Endodermal cell (in vitro differentiated cells): ENCODE results near the gene RPLP2. TPM values are rescaled to one million over a fixed set of nuclear protein-coding genes. Genes with fewer than 3 reads are reported as not detected.
A peak's percentile ranks its signal among the peaks of the same experiment; 100 is the strongest.

Experiments used
- DNase-seq: peaks from one replicate; pipeline ENCODE4 v3.0.0-alpha.2; 2017
- H3K27ac ChIP-seq: 2 replicates; pipeline ENCODE4 v1.5.1; 2013; ENCODE audit warnings: mild to moderate bottlenecking, low read depth, low read length, moderate library complexity
- H3K27me3 ChIP-seq: 2 replicates; pipeline ENCODE4 v1.6.1; 2013; ENCODE audit warnings: mild to moderate bottlenecking, low read length, moderate library complexity; ENCODE audit not compliant: insufficient read depth, control insufficient read depth, poor library complexity, severe bottlenecking
- H3K36me3 ChIP-seq: 2 replicates; pipeline ENCODE4 v1.7.0; 2013; ENCODE audit warnings: mild to moderate bottlenecking, low read length, moderate library complexity; ENCODE audit not compliant: control insufficient read depth, insufficient read depth
- H3K4me1 ChIP-seq: one replicate; pipeline ENCODE4 v1.7.0; 2013; ENCODE audit warnings: low read length; ENCODE audit not compliant: control insufficient read depth, insufficient read depth
- H3K4me3 ChIP-seq: 2 replicates; pipeline ENCODE4 v1.5.1; 2013; ENCODE audit warnings: mild to moderate bottlenecking, low read length, moderate library complexity
- H3K9ac ChIP-seq: 2 replicates; pipeline ENCODE4 v1.6.1; 2013; ENCODE audit warnings: mild to moderate bottlenecking, low read length, moderate library complexity; ENCODE audit not compliant: poor library complexity, severe bottlenecking; ENCODE audit errors: extremely low read depth
- H3K9me3 ChIP-seq: 2 replicates; pipeline ENCODE4 v1.6.1; 2013; ENCODE audit warnings: mild to moderate bottlenecking, low read length, moderate library complexity; ENCODE audit not compliant: control insufficient read depth
- H3K27ac Mint-ChIP-seq: 2 replicates; pipeline ENCODE4 v1.8.0; 2020; ENCODE audit warnings: mixed read lengths
- H3K27me3 Mint-ChIP-seq: 2 replicates; pipeline ENCODE4 v1.8.0; 2021; ENCODE audit warnings: mild to moderate bottlenecking, mixed read lengths; ENCODE audit not compliant: insufficient read depth
- H3K36me3 Mint-ChIP-seq: 2 replicates; pipeline ENCODE4 v1.8.0; 2020; ENCODE audit warnings: low read depth, mixed read lengths
- H3K4me1 Mint-ChIP-seq: 2 replicates; pipeline ENCODE4 v1.8.0; 2020; ENCODE audit warnings: mixed read lengths
- H3K4me3 Mint-ChIP-seq: 2 replicates; pipeline ENCODE4 v1.8.0; 2020; ENCODE audit warnings: mild to moderate bottlenecking, moderate library complexity, mixed read lengths
- H3K9me3 Mint-ChIP-seq: 2 replicates; pipeline ENCODE4 v1.8.0; 2020; ENCODE audit warnings: mild to moderate bottlenecking, mixed read lengths
- CTCF ChIP-seq: fragments of 200-600 bp; sonication (generic); conservative IDR thresholded peaks from 2 replicates; pipeline ENCODE4 v1.5.0; 2021; ENCODE audit warnings: antibody characterized with exemption, mild to moderate bottlenecking
- WGBS, 2 experiments: methylation state at CpG; one replicate each; pipeline versions ENCODE4 v1.1.5 to v1.1.7; 2013; ENCODE audit warnings: missing lambda C conversion rate in 2 of 2, mixed read lengths in 1 of 2; ENCODE audit not compliant: insufficient coverage in 1 of 2, insufficient read length in 1 of 2; 5-methylcytosine and 5-hydroxymethylcytosine counted together
- total RNA-seq, 2 donors: library from RNA; stranded (reverse); fragmentation: NEBNext Ultra II Directional in 1 of 2; extraction: Animal tissue kit (Norgen Biotek cat#: 25700) in 1 of 2; gene quantifications; 2 replicates in 1 of 2; 3 replicates in 1 of 2; pipeline ENCODE4 v1.2.1, GENCODE V29; 2021

RPLP2 gene
- total RNA-seq, 2 donors from 2014 or later = 1,966 to 2,020 TPM

GRCh38 chr11:777288-778255 lies 32.2 kb upstream of the RPLP2 start, which contains the start of gene GATD1:
Gene GATD1 (minus strand): TSS chr11:777487. CDS start chr11:777462, 25 bp downstream.
- no peak for TF ChIP-seq CTCF
- Histone ChIP-seq H3K9me3 (no peaks in the 10 kb centered on the region), H3K36me3 (peaks cover 18% of the 10 kb centered on the region), H3K9ac (peak within 1 kb of the TSS; percentile 63), H3K27me3 (no peaks in the 10 kb centered on the region), H3K27ac (peak within 1 kb of the TSS; percentile 76), H3K4me1 (peaks cover 8% of the 10 kb centered on the region), H3K4me3 (peak within 1 kb of the TSS; percentile 87)
- H3K27me3 Mint-ChIP-seq = no peaks in the 10 kb centered on the region
- peaks cover 8% of the 10 kb centered on the region for H3K4me1 Mint-ChIP-seq
- 1 to 3% methylated on average over 44 to 110 of the region's 110 CpGs for WGBS, 2 experiments
- H3K27ac Mint-ChIP-seq = peak within 1 kb of the TSS; percentile 58
- H3K36me3 Mint-ChIP-seq = peaks cover 11% of the 10 kb centered on the region
- peak; percentile 97 for DNase-seq
- H3K4me3 Mint-ChIP-seq = peak within 1 kb of the TSS; percentile 75
- H3K9me3 Mint-ChIP-seq = no peaks in the 10 kb centered on the region

DNA sequence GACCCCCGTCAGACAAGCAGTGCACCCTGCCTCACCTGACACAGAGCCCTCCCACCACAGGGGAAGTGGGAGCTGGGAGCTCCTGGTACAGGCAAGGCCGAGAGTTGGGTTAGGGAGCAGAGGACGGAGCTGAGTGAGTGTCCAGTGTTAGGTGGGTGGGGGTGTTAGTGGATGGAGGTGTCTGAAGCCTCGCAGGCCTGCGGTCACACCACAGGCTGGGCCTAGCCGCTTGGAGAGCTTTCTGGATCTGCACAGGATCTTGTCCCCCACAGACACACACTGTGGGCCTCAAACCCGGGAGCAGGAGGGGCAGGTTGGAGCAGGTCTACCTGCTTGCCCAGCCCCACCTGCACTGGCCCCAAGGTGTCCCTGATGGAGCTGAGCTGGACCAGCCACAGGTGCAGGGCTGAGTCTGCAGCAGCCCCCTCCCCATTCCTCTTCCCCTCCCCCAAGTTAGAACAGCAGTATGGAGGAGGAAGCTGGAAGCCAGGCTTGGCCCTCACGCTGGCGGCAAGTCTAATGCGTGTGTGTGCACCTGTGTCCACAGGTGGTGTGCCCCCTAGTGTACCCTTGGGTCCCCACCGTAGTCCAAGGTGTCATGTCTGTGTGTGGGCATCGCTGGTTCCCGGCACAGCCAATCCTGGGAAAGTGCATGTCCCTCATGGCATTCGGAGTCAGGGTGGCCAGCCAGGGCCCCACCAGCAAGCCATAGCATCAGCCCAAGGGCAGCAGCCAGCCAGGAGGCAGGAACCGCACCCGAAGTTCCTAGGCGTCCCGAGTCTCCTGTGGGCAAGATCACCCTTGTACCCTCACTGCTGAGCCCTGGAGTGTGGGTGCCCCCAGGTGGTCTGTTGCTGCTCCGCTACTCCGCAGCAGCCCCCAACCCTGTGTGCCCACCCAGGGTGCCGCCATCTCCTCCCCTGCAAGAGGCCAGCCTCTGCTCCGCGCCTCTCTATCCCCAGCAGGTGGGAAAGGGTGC lies 30.5 kb upstream of the RPLP2 start:
- peak overlapping the region; percentile 75 for H3K4me3 Mint-ChIP-seq
- no peaks in the 10 kb centered on the region for H3K9me3 ChIP-seq
- no peak overlapping the region for H3K9ac ChIP-seq
- H3K9me3 Mint-ChIP-seq = no peaks in the 10 kb centered on the region
- peaks cover 14% of the 10 kb centered on the region for H3K36me3 Mint-ChIP-seq
- no peak overlapping the region for H3K27ac ChIP-seq
- no peak for TF ChIP-seq CTCF
- no peaks in the 10 kb centered on the region for H3K27me3 Mint-ChIP-seq
- H3K4me1 ChIP-seq = peaks cover 8% of the 10 kb centered on the region
- no peak overlapping the region for H3K4me3 ChIP-seq
- DNase-seq = peak; percentile 45
- no peaks in the 10 kb centered on the region for H3K27me3 ChIP-seq
- peaks cover 10% of the 10 kb centered on the region for H3K36me3 ChIP-seq
- 95 to 96% methylated on average over 8 to 23 of the region's 23 CpGs for WGBS, 2 experiments
- peaks cover 14% of the 10 kb centered on the region for H3K4me1 Mint-ChIP-seq
- no peak overlapping the region for H3K27ac Mint-ChIP-seq

GRCh38 chr11:779955-780532 lies 29.7 kb upstream of the RPLP2 start:
- H3K27me3 ChIP-seq = no peaks in the 10 kb centered on the region
- no peak for TF ChIP-seq CTCF
- Mint-ChIP-seq H3K4me3 (no peak overlapping the region), H3K27ac (no peak overlapping the region), H3K36me3 (peaks cover 17% of the 10 kb centered on the region), H3K27me3 (no peaks in the 10 kb centered on the region), H3K4me1 (peaks cover 14% of the 10 kb centered on the region), H3K9me3 (no peaks in the 10 kb centered on the region)
- no peak for DNase-seq
- no peak overlapping the region for H3K9ac ChIP-seq
- H3K4me1 ChIP-seq = peaks cover 8% of the 10 kb centered on the region
- H3K36me3 ChIP-seq = peaks cover 10% of the 10 kb centered on the region
- no peak overlapping the region for H3K27ac ChIP-seq
- H3K4me3 ChIP-seq = no peak overlapping the region
- WGBS, 2 experiments = 91 to 94% methylated on average over 16 of the region's 16 CpGs
- H3K9me3 ChIP-seq = no peaks in the 10 kb centered on the region
